Measurements from ENCODE around the gene C5AR1. TPM values are rescaled to one million over a fixed set of nuclear protein-coding genes. Genes with fewer than 3 reads are reported as not detected.
"Not testable (repeated sequence)": the region's sequence is repeated elsewhere in the genome, so short reads cannot be mapped to it uniquely, and the experiment has no call there.

The C5AR1 gene
- total RNA-seq, 2 experiments from 2014 or later, result 1.0 to 1.2 TPM

GRCh38 chr19:47273313-47274070 is 36.2 kb upstream of the C5AR1 start:
- Mint-ChIP-seq H3K4me3 (peak overlapping the region; percentile 91), H3K9me3 (no peaks in the 10 kb centered on the region), H3K27ac (peak overlapping the region; percentile 99), H3K4me1 (peaks cover 29% of the 10 kb centered on the region), H3K36me3 (ENCODE audit: low read depth) (peaks cover 23% of the 10 kb centered on the region), H3K27me3 (no peaks in the 10 kb centered on the region)
- ChIA-PET CTCF (interaction anchor here (0.6 to 1.1 kb wide), 4 partner anchors 8 to 80 kb away, joined by 3 to 6 read pairs (median 4); no protein-coding TSS in a partner anchor), POLR2A (interaction anchor here (0.8 to 1.6 kb wide), 3 partner anchors 13 to 29 kb away, joined by 3 to 8 read pairs (median 7); partner anchors contain the start of gene CCDC9)
- DNase-seq, result peak; percentile 93

- CTCF ChIA-PET, result interaction anchor here (0.6 to 2.8 kb wide), 11 partner anchors 8 to 460 kb away, joined by 3 to 9 read pairs (median 3); partner anchors contain the start of genes DHX34 and KPTN
- peak; percentile 99 for DNase-seq
- Mint-ChIP-seq H3K4me3 (peak within 1 kb of the TSS; percentile 91), H3K27me3 (no peaks in the 10 kb centered on the region), H3K27ac (peak within 1 kb of the TSS; percentile 99), H3K9me3 (no peaks in the 10 kb centered on the region), H3K36me3 (ENCODE audit: low read depth) (peaks cover 22% of the 10 kb centered on the region), H3K4me1 (peaks cover 29% of the 10 kb centered on the region)
- POLR2A ChIA-PET, result interaction anchor here (0.6 to 1.6 kb wide), 4 partner anchors 13 to 48 kb away, joined by 3 to 8 read pairs (median 6); partner anchors contain the start of gene CCDC9
Observed at GRCh38 chr19:47274071-47274890, 35.4 kb upstream of the C5AR1 start, which contains the start of gene INAFM1. INAFM1 (plus strand) TSS chr19:47274885; CDS start chr19:47274920, 35 bp downstream.

- H3K4me3 Mint-ChIP-seq, result peak overlapping the region; percentile 67
- no peak overlapping the region for H3K27ac Mint-ChIP-seq
- peaks cover 32% of the 10 kb centered on the region for H3K4me1 Mint-ChIP-seq
- H3K9me3 Mint-ChIP-seq, result no peaks in the 10 kb centered on the region
- H3K36me3 Mint-ChIP-seq (ENCODE audit: low read depth), result peaks cover 22% of the 10 kb centered on the region
- ChIA-PET CTCF (interaction anchor here (0.6 to 2.8 kb wide), 9 partner anchors 10 to 459 kb away, joined by 3 to 9 read pairs (median 3); partner anchors contain the start of genes DHX34 and KPTN), POLR2A (interaction anchor here (1.6 kb wide), 1 partner anchor 31 kb away, joined by 7 read pairs; no protein-coding TSS in a partner anchor)
- DNase-seq, result no peak
- no peaks in the 10 kb centered on the region for H3K27me3 Mint-ChIP-seq
Observed at GRCh38 chr19:47274891-47275761, 34.5 kb upstream of the C5AR1 start.

GRCh38 chr19:47275791-47276461 is 33.7 kb upstream of the C5AR1 start:
- peaks cover 32% of the 10 kb centered on the region for H3K4me1 Mint-ChIP-seq
- CTCF ChIA-PET, result interaction anchor here (0.6 to 2.8 kb wide), 11 partner anchors 9 to 208 kb away, joined by 3 to 9 read pairs (median 3); partner anchors contain the start of genes CCDC9, DHX34 and KPTN
- no peaks in the 10 kb centered on the region for H3K27me3 Mint-ChIP-seq
- no peaks in the 10 kb centered on the region for H3K9me3 Mint-ChIP-seq
- no peak for DNase-seq
- POLR2A ChIA-PET, result no interaction called here
- H3K36me3 Mint-ChIP-seq (ENCODE audit: low read depth), result peaks cover 18% of the 10 kb centered on the region
- H3K27ac Mint-ChIP-seq, result no peak overlapping the region
- H3K4me3 Mint-ChIP-seq, result peak overlapping the region; percentile 67

- H3K27ac Mint-ChIP-seq, H3K9me3 Mint-ChIP-seq, DNase-seq, H3K4me3 Mint-ChIP-seq, POLR2A ChIA-PET, H3K27me3 Mint-ChIP-seq: not testable (repeated sequence)
- H3K36me3 Mint-ChIP-seq (ENCODE audit: low read depth), result peaks cover 15% of the 10 kb centered on the region
- peaks cover 30% of the 10 kb centered on the region for H3K4me1 Mint-ChIP-seq
- CTCF ChIA-PET, result interaction anchor here (0.6 to 2.8 kb wide), 10 partner anchors 11 to 436 kb away, joined by 3 to 7 read pairs (median 3); partner anchors contain the start of genes CCDC9, DHX34 and KPTN
Observed at GRCh38 chr19:47276513-47276912, 33.1 kb upstream of the C5AR1 start.

- H3K9me3 Mint-ChIP-seq, result no peaks in the 10 kb centered on the region
- DNase-seq, result peak; percentile 67
- CTCF ChIA-PET, result interaction anchor here (0.7 to 1.3 kb wide), 3 partner anchors 16 to 492 kb away, joined by 3 to 4 read pairs (median 3); partner anchors contain the start of gene EHD2
Observed at GRCh38 chr19:47280183-47280797, 29.4 kb upstream of the C5AR1 start.

GRCh38 chr19:47283405-47284059 is 26.1 kb upstream of the C5AR1 start:
- no peaks in the 10 kb centered on the region for H3K9me3 Mint-ChIP-seq
- CTCF ChIA-PET, result interaction anchor here (0.7 to 1.9 kb wide), 2 partner anchors 13 to 51 kb away, joined by 3 to 5 read pairs; no protein-coding TSS in a partner anchor
- POLR2A ChIA-PET, result no interaction called here
- H3K27ac Mint-ChIP-seq, result no peak overlapping the region
- H3K27me3 Mint-ChIP-seq, result no peaks in the 10 kb centered on the region
- no peak for DNase-seq
- peaks cover 4% of the 10 kb centered on the region for H3K36me3 Mint-ChIP-seq (ENCODE audit: low read depth)
- H3K4me3 Mint-ChIP-seq, result no peak overlapping the region
- H3K4me1 Mint-ChIP-seq, result peaks cover 6% of the 10 kb centered on the region

More at GRCh38 chr19:47280183-47280797, 29.4 kb upstream of the C5AR1 start:
- Mint-ChIP-seq H3K27ac (no peak overlapping the region), H3K36me3 (ENCODE audit: low read depth) (peaks cover 15% of the 10 kb centered on the region), H3K4me3 (no peak overlapping the region), H3K4me1 (peaks cover 19% of the 10 kb centered on the region), H3K27me3 (no peaks in the 10 kb centered on the region)
- POLR2A ChIA-PET, result no interaction called here

GRCh38 chr19:47284324-47284899 is 25.2 kb upstream of the C5AR1 start:
- Mint-ChIP-seq H3K36me3 (ENCODE audit: low read depth) (peaks cover 4% of the 10 kb centered on the region), H3K9me3 (no peaks in the 10 kb centered on the region), H3K4me3 (no peak overlapping the region), H3K27ac (no peak overlapping the region), H3K4me1 (peaks cover 8% of the 10 kb centered on the region), H3K27me3 (no peaks in the 10 kb centered on the region)
- ChIA-PET CTCF (interaction anchor here (0.7 to 1.9 kb wide), 8 partner anchors 9 to 91 kb away, joined by 3 to 5 read pairs (median 4); partner anchors contain the start of gene INAFM1), POLR2A (no interaction called here)
- DNase-seq, result peak; percentile 77

- POLR2A ChIA-PET, result no interaction called here
- H3K4me3 Mint-ChIP-seq, result no peak overlapping the region
- no peaks in the 10 kb centered on the region for H3K27me3 Mint-ChIP-seq
Observed at GRCh38 chr19:47296036-47296435, 13.6 kb upstream of the C5AR1 start.

GRCh38 chr19:47300867-47301266 is 8.8 kb upstream of the C5AR1 start:
- H3K9me3 Mint-ChIP-seq; H3K27me3 Mint-ChIP-seq; H3K36me3 Mint-ChIP-seq (ENCODE audit: low read depth); H3K4me3 Mint-ChIP-seq; POLR2A ChIA-PET; DNase-seq; H3K27ac Mint-ChIP-seq: not testable (repeated sequence)
- H3K4me1 Mint-ChIP-seq, result peaks cover 17% of the 10 kb centered on the region
- CTCF ChIA-PET, result interaction anchor here (0.5 kb wide), 1 partner anchor 227 kb away, joined by 3 read pairs; no protein-coding TSS in a partner anchor

More at GRCh38 chr19:47296036-47296435, 13.6 kb upstream of the C5AR1 start:
- H3K36me3 Mint-ChIP-seq (ENCODE audit: low read depth), result peaks cover 1% of the 10 kb centered on the region
- CTCF ChIA-PET, result interaction anchor here (0.8 to 2.2 kb wide), 4 partner anchors 15 to 132 kb away, joined by 3 to 6 read pairs (median 5); partner anchors contain the start of gene DHX34
- H3K4me1 Mint-ChIP-seq, result peaks cover 11% of the 10 kb centered on the region
- peak; percentile 91 for DNase-seq
- no peaks in the 10 kb centered on the region for H3K9me3 Mint-ChIP-seq
- no peak overlapping the region for H3K27ac Mint-ChIP-seq
